ENCODE measurements around the gene NBAS.

NBAS gene

GRCh38 chr2:15311201-15311907, 249.8 kb downstream of the NBAS start:
- DNase-seq (ENCODE audit: low read depth, low spot score): no peak

DNA sequence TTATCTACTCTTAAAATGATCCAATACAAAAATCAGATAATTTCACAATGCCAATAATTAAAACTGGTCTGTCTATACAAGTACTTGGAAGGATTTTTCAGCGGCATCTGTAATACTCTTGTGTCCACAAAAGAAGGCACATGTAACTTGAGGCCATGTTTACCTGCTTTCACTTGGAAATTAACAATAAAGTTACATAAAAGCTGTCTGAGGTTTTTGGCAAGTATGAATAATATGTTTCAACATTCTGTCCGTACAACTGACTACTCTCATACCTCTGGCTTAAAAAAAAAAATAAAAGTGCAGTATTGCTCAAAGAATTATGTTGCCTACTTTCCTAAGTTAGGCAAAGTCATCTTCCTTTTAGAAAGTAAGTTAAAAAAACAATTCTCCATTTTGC, 253.6 kb downstream of the NBAS start:
- no peak for DNase-seq (ENCODE audit: low read depth, low spot score)

- DNase-seq (ENCODE audit: low read depth, low spot score): no peak
These were observed 254.4 kb downstream of the NBAS start for GRCh38 chr2:15306706-15307105.

- DNase-seq (ENCODE audit: low read depth, low spot score): no peak
These were observed 257.3 kb downstream of the NBAS start for GRCh38 chr2:15303874-15304273.

- no peak for DNase-seq (ENCODE audit: low read depth, low spot score)
These were observed 259.0 kb downstream of the NBAS start for GRCh38 chr2:15302154-15302553.

DNA sequence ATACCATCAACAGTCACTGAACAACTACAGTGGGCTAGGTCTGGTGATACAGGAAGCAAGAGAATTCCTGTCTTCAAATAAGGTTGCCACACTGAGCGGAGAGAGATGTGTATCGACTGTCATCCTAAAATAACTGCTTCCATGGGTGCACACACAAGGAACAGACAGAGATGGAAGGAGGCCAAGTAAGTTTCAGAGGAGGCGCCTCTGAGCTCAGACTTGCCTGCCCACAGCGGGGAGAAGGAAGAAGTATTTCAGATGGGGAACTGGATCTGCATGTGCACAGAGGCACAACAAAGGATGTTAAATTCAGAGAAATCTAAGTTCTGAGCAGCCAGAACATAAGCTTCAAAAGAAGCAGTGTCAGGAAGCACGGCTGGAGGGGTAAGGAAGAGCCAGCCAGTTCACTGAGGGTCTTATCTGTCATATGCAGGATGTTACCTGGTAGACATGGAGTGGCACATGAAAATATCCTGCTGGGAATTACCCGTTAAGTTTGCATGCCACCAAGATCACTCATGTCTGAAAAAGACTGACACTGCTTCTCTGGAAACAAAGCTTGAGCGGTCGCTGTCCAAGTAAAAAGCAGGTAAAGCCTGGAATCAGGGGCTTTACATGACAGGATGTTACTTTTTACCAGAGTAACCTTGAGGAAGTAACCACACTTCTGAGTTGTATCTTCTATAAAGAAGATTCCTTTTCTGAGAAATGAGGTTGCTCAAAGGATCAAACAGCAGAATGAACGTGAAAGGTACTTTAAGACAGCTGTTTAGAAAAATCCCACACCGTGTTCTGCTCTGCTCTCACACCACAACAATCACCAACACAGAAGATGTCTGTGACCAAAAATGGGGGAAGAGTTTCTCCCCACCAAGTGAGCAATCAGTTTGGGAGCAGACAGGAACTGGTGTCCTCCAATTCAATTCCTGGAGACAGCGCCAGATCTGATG, 260.2 kb downstream of the NBAS start:
- DNase-seq (ENCODE audit: low read depth, low spot score): no peak

DNA sequence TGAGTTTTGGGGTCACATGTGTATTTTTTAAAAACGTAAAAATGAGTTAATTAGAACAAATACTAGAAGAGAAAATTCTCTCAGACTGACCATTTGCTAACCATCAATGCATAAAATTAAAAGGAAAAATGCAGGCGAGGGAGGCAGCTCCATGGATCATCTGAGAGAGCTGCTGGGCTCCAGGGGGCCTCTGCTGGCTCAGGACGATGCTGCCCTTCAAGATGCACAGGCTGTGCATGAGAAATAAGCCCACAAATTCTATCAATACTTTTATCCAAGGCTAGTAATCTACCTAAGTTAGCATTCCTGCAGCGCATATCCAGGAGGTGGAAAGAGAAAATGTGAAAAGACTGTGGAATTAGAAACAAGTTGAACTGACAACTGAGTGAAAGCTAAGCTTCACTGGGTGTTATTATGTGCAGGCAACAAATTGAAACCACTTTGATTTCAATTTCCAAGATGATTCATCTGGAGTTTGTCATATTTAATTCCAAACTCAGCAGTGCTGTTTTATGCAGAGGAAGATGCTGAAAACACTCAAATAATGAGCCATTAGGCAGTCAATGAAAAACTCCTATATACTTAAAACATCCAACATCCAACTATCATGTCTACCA, 261.1 kb downstream of the NBAS start:
- DNase-seq (ENCODE audit: low read depth, low spot score): no peak

DNA sequence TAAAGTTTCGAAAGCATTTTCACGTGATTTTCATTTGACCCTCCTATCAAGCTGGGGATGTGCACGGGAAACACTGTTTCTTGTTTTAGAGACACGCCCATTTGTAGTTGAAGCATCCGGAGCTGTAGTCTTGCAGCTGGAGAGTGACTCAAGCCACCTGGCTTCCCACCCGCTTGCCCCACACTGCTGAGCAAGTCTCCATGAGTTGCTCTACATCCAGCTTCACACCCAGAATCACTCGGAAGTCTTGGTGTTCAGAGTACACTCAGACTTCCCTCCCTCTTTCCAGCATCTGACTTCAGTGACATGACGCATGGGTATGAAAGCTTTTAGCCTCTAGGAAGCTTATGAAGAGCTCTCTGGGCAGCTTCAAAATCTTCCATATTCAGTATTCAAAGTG, 262.4 kb downstream of the NBAS start:
- no peak for DNase-seq (ENCODE audit: low read depth, low spot score)

- DNase-seq (ENCODE audit: low read depth, low spot score): no peak
These were observed 267.7 kb downstream of the NBAS start for GRCh38 chr2:15293262-15293937.

DNA sequence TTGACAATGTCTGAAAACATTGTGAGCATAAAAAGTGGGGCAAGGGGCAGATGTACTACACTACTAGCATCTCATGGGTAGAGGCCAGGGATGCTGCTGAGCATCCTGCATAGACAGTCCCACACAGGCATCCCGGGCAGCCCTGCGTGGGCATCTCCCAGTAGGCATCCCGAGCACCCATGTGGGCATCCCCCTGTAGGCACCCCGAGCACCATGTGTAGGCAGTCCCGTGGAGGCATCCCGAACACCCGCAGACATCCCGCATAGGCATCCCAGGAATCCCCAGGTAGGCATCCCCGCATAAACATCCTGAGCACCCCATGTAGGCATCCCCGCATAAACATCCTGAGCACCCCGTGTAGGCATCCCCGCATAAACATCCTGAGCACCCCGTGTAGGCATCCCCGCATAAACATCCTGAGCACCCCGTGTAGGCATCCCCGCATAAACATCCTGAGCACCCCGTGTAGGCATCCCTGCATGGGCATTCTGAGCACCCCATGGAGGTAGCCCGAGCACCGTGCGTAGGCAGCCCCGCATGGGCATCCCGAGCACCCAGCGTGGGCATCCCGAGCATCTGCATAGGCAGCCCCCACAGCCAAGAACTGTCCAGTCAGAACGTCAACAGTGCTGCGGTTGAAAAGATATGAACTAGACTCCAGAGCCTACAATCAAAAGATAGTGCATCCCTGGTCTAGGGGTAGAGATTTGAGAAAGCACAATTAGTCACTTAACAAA, 273.5 kb downstream of the NBAS start:
- DNase-seq (ENCODE audit: low read depth, low spot score): no peak

- no peak for DNase-seq (ENCODE audit: low read depth, low spot score)
These were observed 276.5 kb downstream of the NBAS start for GRCh38 chr2:15284614-15285013.

DNA sequence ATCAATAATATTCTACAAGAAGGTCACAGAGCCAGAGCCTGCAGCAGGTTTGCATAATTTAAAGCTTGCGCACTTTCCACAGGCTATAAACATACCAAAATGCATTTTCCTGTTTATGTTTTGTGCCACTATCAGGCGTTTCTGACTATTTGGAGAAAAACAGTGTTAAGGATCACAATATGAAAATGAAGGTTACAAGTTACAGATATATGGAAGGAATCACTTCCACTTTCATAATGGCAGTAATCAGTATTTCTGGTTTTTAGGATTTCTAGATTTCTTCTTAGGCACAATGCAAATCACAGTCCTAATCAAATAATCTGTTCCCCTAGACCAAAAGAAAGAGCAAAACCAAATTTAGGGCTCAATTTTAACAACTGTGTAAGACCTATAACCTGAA, 279.5 kb downstream of the NBAS start:
- no peak for DNase-seq (ENCODE audit: low read depth, low spot score)

GRCh38 chr2:15279201-15279876, 281.8 kb downstream of the NBAS start:
- no peak for DNase-seq (ENCODE audit: low read depth, low spot score)

GRCh38 chr2:15278296-15278695, 282.8 kb downstream of the NBAS start:
- DNase-seq (ENCODE audit: low read depth, low spot score): no peak

GRCh38 chr2:15275346-15275745, 285.8 kb downstream of the NBAS start:
- DNase-seq (ENCODE audit: low read depth, low spot score): no peak

DNA sequence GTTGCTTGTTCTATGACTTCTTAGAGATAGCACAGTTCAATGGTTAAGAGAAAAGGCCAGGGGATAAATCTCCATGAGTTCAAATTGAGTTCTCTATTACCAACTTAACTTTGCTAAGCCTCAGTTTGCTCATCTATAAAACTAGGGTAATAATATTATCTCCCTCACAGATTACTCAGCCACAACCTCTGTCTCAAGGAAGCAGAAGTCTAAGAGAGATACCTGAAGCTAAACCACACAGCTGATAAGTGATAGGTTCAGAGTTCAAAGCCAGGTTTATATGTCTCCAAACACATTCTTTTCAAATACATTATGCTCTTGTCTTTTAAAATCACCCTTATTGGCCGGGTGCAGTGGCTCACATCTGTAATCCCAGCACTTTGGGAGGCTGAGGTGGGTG, 287.7 kb downstream of the NBAS start:
- DNase-seq (ENCODE audit: low read depth, low spot score): no peak

- no peak for DNase-seq (ENCODE audit: low read depth, low spot score)
These were observed 288.2 kb downstream of the NBAS start for GRCh38 chr2:15272942-15273341.

DNA sequence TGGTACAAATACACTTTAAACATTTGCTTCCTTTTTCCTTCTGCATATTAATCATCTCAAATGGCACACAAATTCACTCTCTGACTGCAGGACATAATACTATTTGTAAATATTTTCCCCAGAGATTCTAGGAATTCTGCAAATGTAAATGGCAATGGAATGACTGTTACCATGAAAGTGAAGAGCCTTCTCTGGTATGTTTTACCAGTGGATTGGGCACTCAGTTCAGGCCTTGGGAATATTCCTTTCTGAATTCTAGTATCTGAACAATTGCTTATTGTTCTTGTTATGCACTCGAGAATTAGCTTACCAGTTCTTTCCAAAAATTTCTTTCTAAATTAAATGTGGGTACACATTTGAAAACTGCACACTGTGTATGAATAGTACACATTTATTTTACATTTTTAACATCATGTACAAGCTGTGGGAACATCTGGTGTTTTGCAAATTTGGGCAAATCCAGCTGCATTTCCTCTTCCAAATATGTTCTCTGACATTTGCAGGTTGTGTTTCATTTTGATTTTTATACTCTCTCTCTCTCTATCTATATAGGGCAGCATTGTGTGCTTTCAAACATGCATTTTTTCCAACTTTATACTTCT, 289.1 kb downstream of the NBAS start:
- DNase-seq (ENCODE audit: low read depth, low spot score): no peak

DNA sequence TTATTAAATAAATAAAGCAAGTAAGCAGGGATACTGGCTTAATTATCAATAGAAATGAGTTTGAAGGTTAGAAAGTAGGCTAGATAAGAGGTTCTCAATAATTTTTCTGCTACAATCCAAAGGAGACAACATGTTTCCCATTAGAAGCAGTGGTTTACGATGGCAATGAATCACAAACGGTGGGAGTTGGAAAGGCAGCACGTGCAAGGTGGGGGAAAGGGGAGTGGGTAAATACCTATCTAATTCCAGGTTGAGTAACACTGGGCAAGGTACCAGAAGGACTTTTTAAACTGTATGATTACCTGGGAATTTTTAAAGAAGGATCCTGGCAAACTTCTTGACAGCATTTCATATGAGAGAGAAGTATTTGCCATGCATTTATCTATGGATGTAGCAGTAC, 289.9 kb downstream of the NBAS start:
- DNase-seq (ENCODE audit: low read depth, low spot score): no peak

DNA sequence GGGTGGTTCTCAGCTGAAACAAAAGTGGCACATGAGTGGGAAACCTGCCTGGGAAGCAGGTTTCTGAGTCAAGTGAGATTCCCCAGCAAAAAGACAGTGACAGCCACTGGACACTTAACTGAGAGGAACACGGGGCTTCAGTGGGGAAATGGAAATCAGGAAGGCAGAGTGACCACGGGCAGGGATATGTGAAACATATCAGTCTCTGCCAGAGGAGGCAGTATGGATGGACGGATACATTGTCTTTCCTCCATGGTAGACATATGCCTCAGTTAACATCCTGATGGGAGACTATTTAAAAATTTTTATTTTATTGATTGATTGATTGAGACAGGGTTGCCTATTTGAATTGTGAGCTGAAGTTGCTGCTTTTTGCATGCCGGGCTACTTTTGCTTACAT, 292.1 kb downstream of the NBAS start:
- DNase-seq (ENCODE audit: low read depth, low spot score): no peak
